ENCODE results near the gene OTOP2. TPM values are rescaled to one million over a fixed set of nuclear protein-coding genes. Genes with fewer than 3 reads are reported as not detected.

Gene OTOP2
- total RNA-seq (2021; fragmentation: NEBNext Ultra II Directional; extraction: Animal tissue kit (Norgen Biotek cat#: 25700)): not detected
- long read RNA-seq: 0 reads

GRCh38 chr17:74924250-74924948 lies at the start of gene OTOP2:
Gene OTOP2 (plus strand): TSS chr17:74924273. CDS start chr17:74924633, 360 bp downstream.
- Mint-ChIP-seq H3K27me3 (ENCODE audit: insufficient read depth) (peaks cover 46% of the 10 kb centered on the region), H3K4me1 (ENCODE audit: low read depth) (no peaks in the 10 kb centered on the region), H3K9me3 (no peaks in the 10 kb centered on the region), H3K36me3 (ENCODE audit: low read depth) (no peaks in the 10 kb centered on the region), H3K27ac (no peak within 1 kb of the TSS), H3K4me3 (no peak within 1 kb of the TSS)
- no peak for DNase-seq
- TF ChIP-seq CTCF (IDR thresholded peaks at IDR 0.05): no peak

- no peak for DNase-seq
- Mint-ChIP-seq H3K9me3 (no peaks in the 10 kb centered on the region), H3K27ac (no peak overlapping the region), H3K4me3 (no peak overlapping the region), H3K4me1 (ENCODE audit: low read depth) (peaks cover 32% of the 10 kb centered on the region), H3K27me3 (ENCODE audit: insufficient read depth) (peaks cover 12% of the 10 kb centered on the region), H3K36me3 (ENCODE audit: low read depth) (peaks cover 11% of the 10 kb centered on the region; the same call in 1 of the 2 replicates)
- no peak for TF ChIP-seq CTCF (IDR thresholded peaks at IDR 0.05)
These were observed 49.4 kb upstream of the OTOP2 start for GRCh38 chr17:74874615-74875037.

GRCh38 chr17:74875155-74875976 lies 48.7 kb upstream of the OTOP2 start:
- Mint-ChIP-seq H3K36me3 (ENCODE audit: low read depth) (peaks cover 11% of the 10 kb centered on the region; the same call in 1 of the 2 replicates), H3K9me3 (no peaks in the 10 kb centered on the region), H3K27ac (no peak overlapping the region), H3K4me1 (ENCODE audit: low read depth) (peaks cover 30% of the 10 kb centered on the region), H3K4me3 (no peak overlapping the region), H3K27me3 (ENCODE audit: insufficient read depth) (peaks cover 15% of the 10 kb centered on the region)
- TF ChIP-seq CTCF (IDR thresholded peaks at IDR 0.05): no peak
- no peak for DNase-seq

- peaks cover 18% of the 10 kb centered on the region for H3K27me3 Mint-ChIP-seq (ENCODE audit: insufficient read depth)
- H3K4me1 Mint-ChIP-seq (ENCODE audit: low read depth): peaks cover 23% of the 10 kb centered on the region
- TF ChIP-seq CTCF (IDR thresholded peaks at IDR 0.05): no peak
- H3K9me3 Mint-ChIP-seq: no peaks in the 10 kb centered on the region
- DNase-seq: no peak
- no peak overlapping the region for H3K4me3 Mint-ChIP-seq
- H3K27ac Mint-ChIP-seq: no peak overlapping the region
- H3K36me3 Mint-ChIP-seq (ENCODE audit: low read depth): peaks cover 9% of the 10 kb centered on the region; the same call in 1 of the 2 replicates
These were observed 48.0 kb upstream of the OTOP2 start for GRCh38 chr17:74875977-74876593.
